Nephron (organoid): Measurements from ENCODE around the gene CAPNS1.
"Not testable (repeated sequence)": the region's sequence is repeated elsewhere in the genome, so short reads cannot be mapped to it uniquely, and the experiment has no call there.

ENCODE experiments used
- H3K27ac Mint-ChIP-seq, 3 experiments: 2 replicates each; pipeline ENCODE4 v1.8.0; 2020; ENCODE audit warnings: mixed read lengths in 3 of 3, mild to moderate bottlenecking in 2 of 3, moderate library complexity in 1 of 3
- H3K27me3 Mint-ChIP-seq: 2 replicates; pipeline ENCODE4 v1.8.0; 2021; ENCODE audit warnings: low read depth, mild to moderate bottlenecking, moderate library complexity, mixed read lengths
- H3K36me3 Mint-ChIP-seq: 2 replicates; pipeline ENCODE4 v1.8.0; 2020; ENCODE audit warnings: low read depth, mixed read lengths
- H3K4me1 Mint-ChIP-seq: 2 replicates; pipeline ENCODE4 v1.8.0; 2020; ENCODE audit warnings: mixed read lengths
- H3K4me3 Mint-ChIP-seq, 3 experiments: 2 replicates each; pipeline ENCODE4 v1.8.0; 2020; ENCODE audit warnings: mild to moderate bottlenecking in 3 of 3, mixed read lengths in 3 of 3, moderate library complexity in 2 of 3
- H3K9me3 Mint-ChIP-seq: 2 replicates; pipeline ENCODE4 v1.8.0; 2020; ENCODE audit warnings: mixed read lengths
- CTCF ChIP-seq, 3 experiments: fragments of 200-600 bp; sonication (generic); IDR thresholded peaks; one replicate each; pipeline ENCODE4 v1.5.0; 2021; ENCODE audit warnings: antibody characterized with exemption in 3 of 3; ENCODE audit not compliant: unreplicated experiment in 3 of 3

The CAPNS1 gene

GRCh38 chr19:36182612-36183244 lies 42.9 kb downstream of the CAPNS1 start:
- Mint-ChIP-seq H3K4me1 (no peaks in the 10 kb centered on the region), H3K36me3 (peaks cover 28% of the 10 kb centered on the region), H3K4me3 (no peak overlapping the region), H3K27me3 (no peaks in the 10 kb centered on the region), H3K9me3 (no peaks in the 10 kb centered on the region), H3K27ac (no peak overlapping the region)
- TF ChIP-seq CTCF (IDR thresholded peaks at IDR 0.05; ENCODE audit: unreplicated experiment in 3 of 3) = no peak

GRCh38 chr19:36183245-36183628 lies 43.4 kb downstream of the CAPNS1 start:
- TF ChIP-seq CTCF (IDR thresholded peaks at IDR 0.05; ENCODE audit: unreplicated experiment in 3 of 3) = no peak
- H3K27ac Mint-ChIP-seq = no peak overlapping the region
- no peaks in the 10 kb centered on the region for H3K9me3 Mint-ChIP-seq
- H3K4me3 Mint-ChIP-seq = no peak overlapping the region
- H3K4me1 Mint-ChIP-seq = no peaks in the 10 kb centered on the region
- peaks cover 28% of the 10 kb centered on the region for H3K36me3 Mint-ChIP-seq
- no peaks in the 10 kb centered on the region for H3K27me3 Mint-ChIP-seq

- H3K9me3 Mint-ChIP-seq, H3K27ac Mint-ChIP-seq, H3K4me3 Mint-ChIP-seq, H3K4me1 Mint-ChIP-seq, H3K27me3 Mint-ChIP-seq: not testable (repeated sequence)
- H3K36me3 Mint-ChIP-seq = peaks cover 34% of the 10 kb centered on the region
These were observed 46.9 kb downstream of the CAPNS1 start for GRCh38 chr19:36186722-36187121.

GRCh38 chr19:36196249-36196648 lies 56.4 kb downstream of the CAPNS1 start:
- Mint-ChIP-seq H3K27me3 (no peaks in the 10 kb centered on the region), H3K4me3 (no peak overlapping the region), H3K36me3 (peaks cover 36% of the 10 kb centered on the region), H3K27ac (no peak overlapping the region), H3K9me3 (no peaks in the 10 kb centered on the region), H3K4me1 (no peaks in the 10 kb centered on the region)
- TF ChIP-seq CTCF (IDR thresholded peaks at IDR 0.05; ENCODE audit: unreplicated experiment in 3 of 3) = no peak

GRCh38 chr19:36198119-36198518 lies 58.3 kb downstream of the CAPNS1 start:
- Mint-ChIP-seq H3K4me1 (no peaks in the 10 kb centered on the region), H3K27ac (no peak overlapping the region), H3K9me3 (no peaks in the 10 kb centered on the region), H3K4me3 (no peak overlapping the region), H3K36me3 (peaks cover 29% of the 10 kb centered on the region), H3K27me3 (no peaks in the 10 kb centered on the region)
- no peak for TF ChIP-seq CTCF (IDR thresholded peaks at IDR 0.05; ENCODE audit: unreplicated experiment in 3 of 3)
